HG02938 (cell line): ENCODE results near the gene TGM2.

Source experiments
- ATAC-seq: cut with Tn5 transposase; IDR thresholded peaks from one replicate; pipeline ENCODE4 v1.9.1; 2021; ENCODE audit warnings: mild to moderate bottlenecking, moderate library complexity; ENCODE audit not compliant: unreplicated experiment

Gene TGM2

DNA sequence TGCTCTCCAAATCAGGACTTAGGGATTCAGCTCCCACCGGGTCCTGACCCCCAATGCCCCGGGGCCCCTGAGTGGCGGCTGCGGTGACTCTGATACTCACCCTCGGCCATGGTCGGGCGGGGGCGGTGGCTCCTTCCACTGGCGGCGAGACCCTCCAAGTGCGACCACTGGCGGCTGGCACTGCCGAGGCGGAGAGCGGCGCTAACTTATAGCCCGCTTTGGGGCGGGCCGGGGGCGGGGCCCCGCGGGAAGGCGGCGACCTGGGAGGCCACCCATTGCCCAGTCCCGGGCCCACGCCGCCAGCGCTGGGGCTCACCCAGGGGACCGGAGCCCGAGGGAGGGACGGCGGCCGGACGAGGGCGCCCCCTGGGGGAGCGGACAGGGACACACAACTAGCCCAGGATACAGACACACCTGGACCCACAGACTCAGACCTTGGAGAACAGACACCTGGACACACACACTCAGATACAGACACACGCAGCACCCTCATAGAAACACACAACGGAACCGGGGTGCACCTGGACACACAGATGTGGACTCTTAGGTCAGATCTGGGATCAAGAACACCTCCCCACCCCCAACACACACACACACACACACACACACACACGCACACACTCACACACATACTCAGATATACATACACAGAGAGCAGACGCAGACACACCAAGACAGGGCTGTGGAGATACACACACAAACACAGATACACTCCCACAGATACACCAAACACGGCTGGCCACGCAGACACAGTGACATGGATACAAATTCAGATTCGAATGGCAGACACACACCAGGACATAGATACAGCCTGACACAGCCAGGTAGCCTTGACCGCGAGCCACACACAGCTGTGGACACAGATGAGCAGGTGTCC lies at the start of gene TGM2:
Gene TGM2 (minus strand): TSS at position 182 of the 877 bp plus-strand sequence. CDS start 72 bp downstream, at position 110.
- no peak for ATAC-seq

GRCh38 chr20:38214256-38215193 lies 49.5 kb upstream of the TGM2 start:
- no peak for ATAC-seq

DNA sequence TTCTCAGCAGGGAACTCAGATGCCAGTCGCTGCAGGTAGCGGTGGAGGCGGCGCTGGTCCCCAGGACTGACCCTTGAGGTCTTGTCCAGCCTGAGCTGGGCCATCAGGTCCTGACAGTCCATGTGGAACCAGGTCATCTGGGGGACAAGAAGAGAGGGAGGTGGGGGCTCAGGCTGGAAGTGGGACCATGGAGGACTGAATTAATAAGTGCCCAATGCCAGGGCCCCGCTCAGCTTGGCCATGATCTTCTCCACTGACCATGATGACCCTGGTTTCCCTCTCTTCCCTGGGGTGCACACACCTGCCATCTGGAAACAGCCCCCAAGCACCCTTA lies 48.5 kb upstream of the TGM2 start:
- no peak for ATAC-seq

GRCh38 chr20:38212806-38213606 lies 47.9 kb upstream of the TGM2 start:
- no peak for ATAC-seq

- ATAC-seq: no peak
Measured at GRCh38 chr20:38211200-38212097, 46.4 kb upstream of the TGM2 start.

DNA sequence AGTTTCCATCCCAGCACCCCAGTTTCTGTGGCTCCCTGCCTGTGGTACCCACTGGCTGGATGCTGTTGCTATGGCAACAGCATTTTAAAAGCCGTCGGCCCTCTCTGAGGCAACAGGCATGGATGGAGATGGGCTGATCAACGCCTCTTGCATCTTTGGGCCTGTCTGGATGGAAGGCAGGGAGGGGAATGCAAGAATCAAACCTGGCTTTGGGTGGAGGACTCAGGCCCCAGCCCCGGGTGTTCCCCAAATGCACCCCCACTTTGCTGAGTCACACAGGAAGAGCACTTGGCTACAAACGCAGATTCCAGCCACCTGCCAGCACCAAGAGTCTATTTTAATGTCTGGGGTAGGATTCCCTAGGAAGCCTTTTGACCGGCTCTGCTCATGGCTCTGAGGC lies 45.7 kb upstream of the TGM2 start:
- no peak for ATAC-seq

GRCh38 chr20:38209736-38210405 lies 44.8 kb upstream of the TGM2 start:
- no peak for ATAC-seq

DNA sequence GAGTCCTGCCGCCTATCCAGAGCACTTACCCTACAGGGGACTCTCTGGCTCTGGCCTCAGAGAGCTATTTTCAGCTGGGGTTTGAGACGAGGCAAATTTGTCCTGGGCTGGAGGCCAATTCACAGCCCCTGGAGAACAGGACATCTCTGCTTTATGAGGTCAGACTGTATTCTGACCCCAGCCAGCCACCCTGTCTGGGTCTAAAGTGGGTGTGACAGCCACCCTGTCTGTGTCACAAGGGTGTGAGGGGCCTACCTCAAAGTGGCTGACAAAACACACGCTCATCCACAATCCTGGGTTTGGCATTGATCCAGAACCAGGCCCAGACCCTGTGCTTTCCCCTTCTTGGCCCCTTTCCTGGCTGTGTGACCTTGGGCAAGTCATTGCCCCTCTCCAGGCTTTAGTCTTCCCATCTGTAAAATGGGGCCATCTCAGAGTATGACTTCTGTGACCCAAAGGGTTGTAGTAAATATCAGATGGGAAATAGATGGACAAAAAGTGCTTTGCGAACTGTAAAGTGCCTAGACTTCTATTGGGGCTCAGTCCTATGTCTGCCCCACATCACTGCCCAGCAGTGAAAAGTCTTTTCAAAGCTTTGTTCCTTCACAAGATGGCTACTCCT lies 44.1 kb upstream of the TGM2 start:
- ATAC-seq: no peak

DNA sequence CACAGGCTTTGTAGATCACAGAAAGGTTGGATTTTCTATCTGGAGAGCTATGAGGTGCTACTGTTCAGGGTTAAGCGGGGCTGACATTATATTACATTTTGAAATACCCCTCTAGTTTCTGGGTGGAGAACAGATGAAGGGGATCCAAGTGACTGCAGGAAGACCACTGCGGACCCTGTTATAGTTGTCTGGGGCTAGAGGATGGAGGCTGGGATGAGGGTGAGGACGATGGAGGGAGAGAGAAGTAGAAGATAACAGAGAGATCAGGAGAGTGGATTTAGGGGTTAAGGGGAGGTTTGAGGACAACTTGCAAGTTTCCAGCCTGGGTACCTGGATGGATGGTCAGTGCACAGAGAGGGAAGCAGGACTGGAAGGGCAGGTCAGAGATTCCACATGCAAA lies 43.5 kb upstream of the TGM2 start:
- no peak for ATAC-seq

DNA sequence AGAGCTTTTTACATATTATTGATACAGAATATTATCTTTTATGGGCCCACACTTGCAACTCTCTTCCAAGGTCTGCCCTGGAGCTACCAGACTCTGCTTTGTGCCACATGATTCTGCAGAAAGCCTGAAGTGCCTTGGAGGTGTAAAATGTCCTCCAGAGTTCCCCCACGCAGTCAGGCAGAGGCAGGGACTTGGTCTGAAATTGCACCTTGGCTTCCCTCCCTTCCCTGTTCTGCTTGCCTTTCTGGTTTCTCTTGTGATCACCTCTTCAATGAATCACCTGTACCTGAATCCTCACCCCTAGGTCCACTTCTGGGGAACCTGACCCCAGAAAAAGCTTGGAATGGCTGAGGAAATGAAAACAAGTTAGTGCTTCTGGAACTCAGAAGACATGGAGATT lies 43.0 kb upstream of the TGM2 start:
- no peak for ATAC-seq

- no peak for ATAC-seq
Measured at GRCh38 chr20:38207621-38208020, 42.6 kb upstream of the TGM2 start.

DNA sequence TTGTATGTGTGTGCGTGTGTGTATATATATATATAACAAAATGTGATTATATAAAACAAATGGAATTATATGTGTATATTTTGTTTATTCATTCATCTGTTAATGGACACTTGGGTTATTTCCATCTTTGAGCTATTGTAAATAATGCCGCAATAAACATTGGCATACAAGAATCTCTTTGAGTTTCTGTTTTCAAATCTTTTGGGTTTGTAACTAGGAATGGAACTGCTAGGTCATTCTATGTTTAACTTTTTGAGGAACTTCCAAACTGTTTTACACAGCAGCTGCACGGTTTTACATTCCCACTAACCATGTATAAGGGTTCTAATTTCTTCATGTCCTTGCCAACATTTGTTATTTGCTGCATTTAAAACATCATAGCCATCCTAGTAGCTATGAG lies 39.9 kb upstream of the TGM2 start:
- no peak for ATAC-seq

GRCh38 chr20:38203981-38204357 lies 38.9 kb upstream of the TGM2 start:
- no peak for ATAC-seq

GRCh38 chr20:38203337-38203980 lies 38.4 kb upstream of the TGM2 start:
- no peak for ATAC-seq

GRCh38 chr20:38202982-38203293 lies 37.9 kb upstream of the TGM2 start:
- no peak for ATAC-seq

DNA sequence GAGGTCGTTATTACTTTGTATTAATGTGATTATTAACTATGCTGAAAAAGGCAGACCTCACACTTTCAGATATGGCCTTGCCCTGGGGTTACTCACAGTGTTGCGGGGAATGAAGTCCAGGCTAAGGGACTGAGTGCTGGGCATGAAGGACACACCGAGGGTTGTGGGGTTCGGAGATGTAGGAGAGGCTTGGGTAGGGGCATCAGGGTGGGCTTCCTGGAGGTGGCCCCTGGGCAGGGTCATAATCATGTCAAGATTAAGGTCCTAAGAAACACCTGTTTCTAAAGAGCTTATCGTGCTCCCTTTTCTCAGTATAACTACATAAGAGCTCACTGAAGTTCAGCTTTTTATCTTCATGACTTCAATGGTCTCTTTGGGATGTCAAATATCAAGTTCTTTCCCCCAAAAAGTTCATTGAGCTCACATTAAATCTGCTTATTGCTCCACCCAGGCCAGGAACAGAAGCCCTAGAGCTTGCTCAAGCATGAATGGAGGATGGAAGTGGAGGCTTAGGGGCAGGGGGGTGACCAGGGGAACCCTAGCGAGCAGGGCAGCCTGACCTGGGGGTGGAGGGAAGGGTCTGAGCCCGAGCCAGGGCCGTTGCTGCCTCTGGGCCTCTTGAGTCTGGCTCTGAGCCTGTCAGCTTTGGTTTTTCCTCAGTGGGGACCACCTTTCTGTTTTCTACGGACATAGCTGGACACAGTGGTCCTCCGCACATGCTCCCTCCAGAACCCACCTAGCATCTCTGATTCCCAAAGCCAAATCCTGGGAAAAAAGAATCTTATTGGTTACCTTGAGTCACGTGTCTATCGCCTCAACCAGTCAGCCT lies 37.3 kb upstream of the TGM2 start:
- ATAC-seq: no peak

DNA sequence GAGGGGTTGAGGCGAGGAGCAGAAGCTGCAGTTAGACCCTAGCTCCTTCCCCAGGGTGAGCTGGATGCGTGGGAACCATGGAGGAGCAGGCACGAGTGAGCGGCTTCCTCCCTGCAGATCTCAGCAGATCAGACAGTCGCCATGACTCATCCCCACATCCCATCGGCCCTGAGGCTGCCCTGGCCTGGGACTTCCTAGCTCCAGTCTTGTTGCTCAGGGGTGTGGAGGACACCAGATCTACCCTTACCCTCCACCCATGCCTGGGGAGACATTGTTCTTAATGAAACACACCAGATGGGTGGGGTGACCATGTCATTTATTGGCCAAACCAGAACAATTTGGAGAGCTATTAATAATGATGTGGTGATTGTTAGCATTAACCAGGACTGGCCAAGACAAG lies 36.3 kb upstream of the TGM2 start:
- no peak for ATAC-seq

- ATAC-seq: no peak
Measured at GRCh38 chr20:38200646-38201045, 35.6 kb upstream of the TGM2 start.
